Psoas muscle (tissue), 8 donors: Measurements from ENCODE around the gene GMCL2. TPM values are rescaled to one million over a fixed set of nuclear protein-coding genes. Genes with fewer than 3 reads are reported as not detected.

Experiments
- ATAC-seq, 4 donors: fragments of 200-7000 bp; cut with Tn5 transposase; one replicate each; pipeline ENCODE4 v1.9.1; 2020; ENCODE audit warnings: moderate library complexity in 3 of 4, mild to moderate bottlenecking in 2 of 4
- DNase-seq, 2 donors: peaks; one replicate each; pipeline ENCODE4 v3.0.0-alpha.2; 2020
- H3K27ac ChIP-seq: fragments of 200-600 bp; one replicate; pipeline ENCODE4 v1.8.0; 2022
- H3K27me3 ChIP-seq, 3 donors: fragments of 200-600 bp in 1 of 3; one replicate each; pipeline versions ENCODE4 v1.6.1 to v1.8.0; 2013 to 2022; ENCODE audit warnings: low read length in 2 of 3, mild to moderate bottlenecking in 2 of 3, moderate library complexity in 1 of 3; ENCODE audit not compliant: insufficient read depth in 3 of 3
- H3K36me3 ChIP-seq, 2 donors: fragments of 200-600 bp in 1 of 2; one replicate each; pipeline versions ENCODE4 v1.6.1 to v1.8.0; 2013 to 2022; ENCODE audit warnings: low read depth in 1 of 2, mild to moderate bottlenecking in 1 of 2, moderate library complexity in 1 of 2; ENCODE audit not compliant: insufficient read depth in 1 of 2
- H3K4me1 ChIP-seq: fragments of 200-600 bp; one replicate; pipeline ENCODE4 v1.8.0; 2022
- H3K4me3 ChIP-seq: fragments of 200-600 bp; one replicate; pipeline ENCODE4 v1.8.0; 2022; ENCODE audit warnings: mild to moderate bottlenecking
- H3K9me3 ChIP-seq: fragments of 200-600 bp; one replicate; pipeline ENCODE4 v1.8.0; 2022
- WGBS, 3 donors: extraction: QIAGEN DNeasy Blood & Tissue Kit; methylation state at CpG; one replicate each; pipeline versions ENCODE4 v1.1.6 to v1.1.7; 2013; 5-methylcytosine and 5-hydroxymethylcytosine counted together
- intact Hi-C, 2 donors: fragments of 100-400 bp; cut with DNase I; formaldehyde crosslinking; loops; one replicate each; pipeline versions ENCODE4 v1.11.0 to v1.14.2; 2022
- polyA plus RNA-seq, 3 donors: library from polyadenylated mRNA; stranded (reverse); fragments of 200-250 nt; gene quantifications; one replicate each; pipeline ENCODE4 v1.2.3, GENCODE V29; 2013
- total RNA-seq, 4 donors: library from RNA; stranded (reverse); fragmentation: NEBNext Ultra II Directional in 2 of 4; extraction: Animal tissue kit (Norgen Biotek cat#: 25700) in 2 of 4; gene quantifications; one replicate each; pipeline versions ENCODE4 v1.2.1 to v1.2.4, GENCODE V29; 2021 to 2023
- TF ChIP-seq, protein P1 (sequence below): fragments of 200-600 bp; IDR thresholded peaks from one replicate; pipeline ENCODE4 v1.8.0; 2022; ENCODE audit warnings: antibody characterized with exemption
- donor health status: healthy with polysubstance abuse.
- donor health status: DM: no; HTN: no; CAD: no; lungs with moderate emphysema.
- donor health status: Bipolar disorder and iron deficiency.
- donor health status: healthy.
- donor health status: DM: yes; HTN: yes; CAD: no.
- donor health status: DM: no; HTN: no; CAD: no.
- donor health status: DM: no; HTN: no; CAD: no.
- donor health status: DM: yes; HTN: yes; CAD: no.

Gene GMCL2
- total and polyA plus RNA-seq, 7 donors = not detected

- DNase-seq (peak in 1 of 2 donors; percentile 4), ATAC-seq (no peak)
- H3K27me3 ChIP-seq = no peaks in the 10 kb centered on the region
- H3K9me3 ChIP-seq = no peaks in the 10 kb centered on the region
- WGBS, 3 donors = 84 to 90% (median 87%) methylated on average over 5 of the region's 5 CpGs
- TF ChIP-seq, protein P1, sequence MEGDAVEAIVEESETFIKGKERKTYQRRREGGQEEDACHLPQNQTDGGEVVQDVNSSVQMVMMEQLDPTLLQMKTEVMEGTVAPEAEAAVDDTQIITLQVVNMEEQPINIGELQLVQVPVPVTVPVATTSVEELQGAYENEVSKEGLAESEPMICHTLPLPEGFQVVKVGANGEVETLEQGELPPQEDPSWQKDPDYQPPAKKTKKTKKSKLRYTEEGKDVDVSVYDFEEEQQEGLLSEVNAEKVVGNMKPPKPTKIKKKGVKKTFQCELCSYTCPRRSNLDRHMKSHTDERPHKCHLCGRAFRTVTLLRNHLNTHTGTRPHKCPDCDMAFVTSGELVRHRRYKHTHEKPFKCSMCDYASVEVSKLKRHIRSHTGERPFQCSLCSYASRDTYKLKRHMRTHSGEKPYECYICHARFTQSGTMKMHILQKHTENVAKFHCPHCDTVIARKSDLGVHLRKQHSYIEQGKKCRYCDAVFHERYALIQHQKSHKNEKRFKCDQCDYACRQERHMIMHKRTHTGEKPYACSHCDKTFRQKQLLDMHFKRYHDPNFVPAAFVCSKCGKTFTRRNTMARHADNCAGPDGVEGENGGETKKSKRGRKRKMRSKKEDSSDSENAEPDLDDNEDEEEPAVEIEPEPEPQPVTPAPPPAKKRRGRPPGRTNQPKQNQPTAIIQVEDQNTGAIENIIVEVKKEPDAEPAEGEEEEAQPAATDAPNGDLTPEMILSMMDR = no peak
- intact Hi-C loops = no loop called here
- peaks cover 11% of the 10 kb centered on the region for H3K4me1 ChIP-seq
- no peak overlapping the region for H3K27ac ChIP-seq
- H3K36me3 ChIP-seq = peaks cover 11 to 89% of the 10 kb centered on the region in 2 donors
- H3K4me3 ChIP-seq = no peak overlapping the region
These were observed 36.1 kb upstream of the GMCL2 start for GRCh38 chr5:178223196-178223773.

- WGBS, 3 donors = 86 to 97% (median 91%) methylated on average over 15 of the region's 15 CpGs
- Histone ChIP-seq H3K27me3 (no peaks in the 10 kb centered on the region), H3K27ac (peak overlapping the region; percentile 36), H3K4me1 (peaks cover 9% of the 10 kb centered on the region), H3K9me3 (no peaks in the 10 kb centered on the region), H3K4me3 (no peak overlapping the region), H3K36me3 (peaks cover 11 to 85% of the 10 kb centered on the region in 2 donors)
- TF ChIP-seq, protein P1 = no peak
- DNase-seq (peak in 1 of 2 donors; percentile 39), ATAC-seq (peak; percentile 35 to 45 (median 37))
- intact Hi-C loops = no loop called here
These were observed 35.1 kb upstream of the GMCL2 start for GRCh38 chr5:178222292-178222691.

- H3K27me3 ChIP-seq = no peaks in the 10 kb centered on the region
- no peaks in the 10 kb centered on the region for H3K9me3 ChIP-seq
- TF ChIP-seq, protein P1 = no peak
- H3K27ac ChIP-seq = peak overlapping the region; percentile 43
- DNase-seq (peak in 1 of 2 donors; percentile 48), ATAC-seq (peak; percentile 50 to 72 (median 56))
- no peak overlapping the region for H3K4me3 ChIP-seq
- peaks cover 11 to 86% of the 10 kb centered on the region in 2 donors for H3K36me3 ChIP-seq
- WGBS, 3 donors = 48 to 89% (median 60%) methylated on average over 4 to 5 of the region's 5 CpGs
- intact Hi-C loops = no loop called here
- H3K4me1 ChIP-seq = peaks cover 9% of the 10 kb centered on the region
These were observed 34.7 kb upstream of the GMCL2 start for GRCh38 chr5:178221853-178222252.

GRCh38 chr5:178221282-178221681 lies 34.1 kb upstream of the GMCL2 start:
- ATAC-seq (peak in 2 of 4 donors; percentile 10 to 20), DNase-seq (no peak)
- Histone ChIP-seq H3K9me3 (no peaks in the 10 kb centered on the region), H3K27me3 (no peaks in the 10 kb centered on the region), H3K4me1 (peaks cover 9% of the 10 kb centered on the region), H3K27ac (peak overlapping the region; percentile 43), H3K4me3 (no peak overlapping the region), H3K36me3 (peaks cover 11 to 86% of the 10 kb centered on the region in 2 donors)
- intact Hi-C loops = no loop called here
- WGBS, 3 donors = 62 to 83% (median 65%) methylated on average over 3 of the region's 3 CpGs
- TF ChIP-seq, protein P1 = no peak

- DNase-seq (no peak), ATAC-seq (no peak)
- Histone ChIP-seq H3K4me1 (peaks cover 9% of the 10 kb centered on the region), H3K9me3 (no peaks in the 10 kb centered on the region), H3K36me3 (peaks cover 9 to 88% of the 10 kb centered on the region in 2 donors), H3K4me3 (no peak overlapping the region), H3K27ac (peak overlapping the region; percentile 21), H3K27me3 (no peaks in the 10 kb centered on the region)
- intact Hi-C loops = no loop called here
- TF ChIP-seq, protein P1 = no peak
- 64 to 67% (median 65%) methylated on average over 3 of the region's 3 CpGs for WGBS, 3 donors
These were observed 31.7 kb upstream of the GMCL2 start for GRCh38 chr5:178218827-178219226.
